SU-DHL-6 (cell line): ENCODE results near the gene DNAJB1.

Source experiments
- CTCF ChIP-seq: fragments of 200-600 bp; sonication (generic); IDR thresholded peaks from one replicate; pipeline ENCODE4 v1.5.1; 2017; ENCODE audit warnings: antibody characterized with exemption, mild to moderate bottlenecking, low read length, moderate library complexity; ENCODE audit not compliant: insufficient read depth, poor library complexity, severe bottlenecking
- EZH2phosphoT487 ChIP-seq: fragments of 200-600 bp; sonication (generic), shearing (Covaris generic); conservative IDR thresholded peaks from 2 replicates; pipeline ENCODE4 v1.6.1; 2018; ENCODE audit warnings: mild to moderate bottlenecking, antibody characterized with exemption, low read length, moderate library complexity, mixed read lengths

- TF ChIP-seq CTCF, result no peak
- TF ChIP-seq EZH2phosphoT487, result no peak
Observed at GRCh38 chr19:14473073-14473977, 44.9 kb downstream of the DNAJB1 start.
